K562 (cell line): ENCODE measurements around the gene PRICKLE2. TPM values are rescaled to one million over a fixed set of nuclear protein-coding genes. Genes with fewer than 3 reads are reported as not detected.
A peak's percentile ranks its signal among the peaks of the same experiment; 100 is the strongest.

Experiments used
- ATAC-seq: fragments of 200-7000 bp; cut with Tn5 transposase; 3 replicates; pipeline ENCODE4 v1.9.1; 2020; ENCODE audit warnings: moderate library complexity
- BruUV-seq: library from RNA; stranded (reverse); fragments of 400-500 nt; replicated peaks from 2 replicates; lab custom pipeline; 2021; lab: Mats Ljungman, UMichigan
- CTCF ChIA-PET: fragments of 300-600 bp; formaldehyde crosslinking; extraction: SDS; loops from one replicate; lab custom pipeline; 2021; ENCODE audit warnings: low intra/inter-chr PET ratio; lab: Yijun Ruan, JAX
- POLR2A ChIA-PET: fragments of 300-600, 350-650 bp; sonication (Branson Sonifier 250); formaldehyde crosslinking; extraction: SDS; loops from one replicate; lab custom pipeline; 2021; ENCODE audit warnings: antibody characterized with exemption, inconsistent platforms; lab: Yijun Ruan, JAX
- DNase-seq, 4 experiments: peaks; one replicate each; pipeline versions ENCODE4 v3.0.0 to v3.0.0-alpha.2; 2011 to 2018; ENCODE audit warnings: low spot score in 3 of 4, mixed read lengths in 3 of 4; ENCODE audit errors: extremely low read depth in 1 of 4
- FAIRE-seq: peaks from 2 replicates; lab custom pipeline; 2011; peaks lifted over from hg19 to GRCh38; lab: Jason Lieb, UNC
- H2AFZ ChIP-seq: 2 replicates; pipeline ENCODE4 v1.6.0; 2011; ENCODE audit warnings: low read depth, low read length, control low read depth, inconsistent platforms
- H3K27ac ChIP-seq: fragments of 200-600 bp; 3 replicates; pipeline ENCODE4 v1.8.0; 2011; ENCODE audit warnings: low read depth, mild to moderate bottlenecking, control low read depth, inconsistent platforms, low read length, moderate library complexity, mixed read lengths; ENCODE audit errors: extremely low read depth
- H3K27me3 ChIP-seq, 2 experiments: fragments of 300-600 bp in 1 of 2; 2 replicates in 1 of 2; 3 replicates in 1 of 2; pipeline versions ENCODE4 v1.6.0 to v1.8.0; 2011; ENCODE audit warnings: inconsistent platforms in 2 of 2, low read length in 2 of 2, mild to moderate bottlenecking in 1 of 2, mixed read lengths in 1 of 2, moderate library complexity in 1 of 2; ENCODE audit not compliant: control insufficient read depth in 2 of 2, insufficient read depth in 2 of 2
- H3K36me3 ChIP-seq: fragments of 300-600 bp; 3 replicates; pipeline ENCODE4 v1.8.0; 2011; ENCODE audit warnings: mild to moderate bottlenecking, low read length, inconsistent platforms; ENCODE audit not compliant: control insufficient read depth, insufficient read depth
- H3K4me1 ChIP-seq, 2 experiments: fragments of 200-600 bp in 1 of 2; replicated peaks in 1 of 2; 2 replicates in 1 of 2; 3 replicates in 1 of 2; pipeline versions ENCODE4 v1.5.1 to v1.8.0; 2011; ENCODE audit warnings: inconsistent platforms in 2 of 2, low read length in 2 of 2, mild to moderate bottlenecking in 1 of 2, mixed read lengths in 1 of 2, moderate library complexity in 1 of 2; ENCODE audit not compliant: control insufficient read depth in 2 of 2, insufficient read depth in 2 of 2
- H3K4me2 ChIP-seq: 2 replicates; pipeline ENCODE4 v1.6.1; 2011; ENCODE audit warnings: low read length, control low read depth, inconsistent platforms, mixed read lengths; ENCODE audit not compliant: insufficient read depth
- H3K4me3 ChIP-seq: fragments of 200-600 bp; sonication (generic), shearing (Covaris generic); 2 replicates; pipeline ENCODE4 v1.5.1; 2016; ENCODE audit warnings: control low read depth, inconsistent platforms
- H3K79me2 ChIP-seq: fragments of 200-600 bp; 3 replicates; pipeline ENCODE4 v1.8.0; 2011; ENCODE audit warnings: low read length, inconsistent platforms; ENCODE audit not compliant: control insufficient read depth, insufficient read depth
- H3K9ac ChIP-seq, 2 experiments: 2 replicates each; pipeline versions ENCODE4 v1.6.0 to v1.6.1; 2011; ENCODE audit warnings: low read depth in 2 of 2, low read length in 2 of 2, control low read depth in 1 of 2, inconsistent platforms in 1 of 2, mild to moderate bottlenecking in 1 of 2, mixed read lengths in 1 of 2; ENCODE audit not compliant: insufficient read depth in 1 of 2
- H3K9me1 ChIP-seq: one replicate; pipeline ENCODE4 v1.6.0; 2011; ENCODE audit warnings: inconsistent platforms, mild to moderate bottlenecking, low read length, moderate library complexity; ENCODE audit not compliant: control insufficient read depth, insufficient read depth
- H3K9me3 ChIP-seq: replicated peaks from 2 replicates; pipeline ENCODE4 v1.5.1; 2011; ENCODE audit warnings: low read depth, low read length, inconsistent platforms; ENCODE audit not compliant: control insufficient read depth, insufficient read depth
- H4K20me1 ChIP-seq: replicated peaks from 2 replicates; pipeline ENCODE4 v1.6.1; 2011; ENCODE audit warnings: low read length, inconsistent platforms, mixed read lengths; ENCODE audit not compliant: control insufficient read depth, insufficient read depth
- ZNF133 ChIP-seq: fragments of 250-450 bp; sonication (Bioruptor Pico); IDR thresholded peaks from 2 replicates; pipeline ENCODE4 v1.4.0; 2020; ENCODE audit warnings: mild to moderate bottlenecking
- WGBS: fragments of 100-300 bp; shearing (Covaris generic); methylation state at CpG from one replicate; pipeline ENCODE4 v1.1.6; 2016; ENCODE audit warnings: low coverage, mixed read lengths; ENCODE audit not compliant: insufficient coverage; ENCODE audit errors: missing lambda C conversion rate; 5-methylcytosine and 5-hydroxymethylcytosine counted together
- in situ Hi-C: fragments of 300-500 bp; cut with MboI; formaldehyde crosslinking; loops from 4 replicates; pipeline ENCODE4 v1.15.0; 2018; ENCODE audit warnings: inconsistent platforms, mixed read lengths
- intact Hi-C: fragments of 100-400 bp; cut with micrococcal nuclease; formaldehyde crosslinking; loops from 2 replicates; pipeline ENCODE4 v1.14.2; 2022
- polyA plus RNA-seq, 8 experiments: library from polyadenylated mRNA; depleted of rRNA in 4 of 8; stranded (reverse) in 5 of 8; unstranded in 3 of 8; fragments of >200 nt; fragmentation: Nextera tagmentation in 2 of 8; fragmentation: Illumina TruSeq in 1 of 8; extraction: Ambion mirVana in 2 of 8; extraction: Trizol in 1 of 8; gene quantifications; 2 replicates each; pipeline versions ENCODE4 v1.2.1 to v1.2.3, GENCODE V29; 2011 to 2014; ENCODE audit warnings: inconsistent platforms in 1 of 8, missing spikeins in 1 of 8
- total RNA-seq, 7 experiments: library from RNA; depleted of rRNA in 6 of 7; stranded (reverse); fragments of >200 nt in 6 of 7; fragmentation: Illumina TruSeq in 2 of 7; extraction: Trizol in 2 of 7; gene quantifications; 2 replicates each; pipeline versions ENCODE4 v1.2.1 to v1.2.3, GENCODE V29; 2011 to 2021; ENCODE audit warnings: low replicate concordance in 1 of 7
- TF ChIP-seq, protein P1 (sequence below), 3 experiments: fragments of 200-800 bp in 1 of 3; fragments of 250-450 bp in 1 of 3; fragments of 450-650 bp in 1 of 3; sonication (Bioruptor Pico) in 1 of 3; sonication (Bioruptor generic) in 1 of 3; formaldehyde crosslinking in 1 of 3; IDR thresholded peaks; 2 replicates each; pipeline versions ENCODE4 v1.6.1 to v1.8.0; 2016 to 2022; ENCODE audit warnings: mild to moderate bottlenecking in 2 of 3, missing genetic modification characterization in 2 of 3, missing compliant biosample characterization in 1 of 3, moderate library complexity in 1 of 3

Gene PRICKLE2
- total and polyA plus RNA-seq, 9 of the 15 experiments (the other 6 are each of a cell fraction or from before 2014, with no cell fraction given), result 0.07 to 0.09 TPM; not detected in 7

DNA sequence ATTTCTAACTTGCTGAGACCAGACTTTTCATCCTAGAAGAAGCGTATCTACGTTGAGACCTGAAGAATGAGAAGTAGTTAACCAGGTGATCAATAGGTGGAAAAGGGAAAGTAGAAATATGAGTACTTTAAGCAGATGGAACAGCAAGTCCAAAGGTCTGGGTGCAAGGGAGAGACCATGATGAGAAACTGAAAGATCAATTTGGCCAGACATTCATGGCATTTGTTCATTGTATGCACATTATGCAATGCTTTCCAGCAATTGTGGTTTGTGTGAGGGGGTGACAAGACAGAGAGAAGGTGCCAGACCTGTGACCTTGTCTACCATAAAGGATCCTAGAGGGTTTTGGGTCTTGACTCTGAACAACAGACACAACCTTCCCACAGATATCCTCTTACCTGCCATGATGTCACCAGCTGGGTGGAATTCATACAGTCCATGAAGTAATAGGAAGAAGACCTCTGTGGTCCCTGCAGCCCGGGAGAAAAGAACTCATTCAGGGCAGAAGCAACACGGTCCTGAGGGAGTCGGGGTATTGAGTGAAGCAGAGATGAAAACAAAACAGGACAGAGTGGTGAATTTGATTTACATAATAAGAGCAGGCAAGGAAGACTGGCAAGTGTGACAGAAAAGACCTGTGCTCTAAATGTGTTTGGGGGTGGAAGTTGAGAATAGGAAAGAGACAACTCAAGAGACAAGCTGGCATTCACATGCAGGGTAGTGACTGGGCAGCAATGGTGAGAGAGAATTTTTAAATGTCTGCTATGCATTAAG is 138.6 kb downstream of the PRICKLE2 start:
- H3K9me3 ChIP-seq, result no peaks in the 10 kb centered on the region
- BruUV-seq, result no TSS peak
- ChIA-PET POLR2A (no interaction called here), CTCF (no interaction called here)
- WGBS, result 0% methylated on average over 3 of the region's 5 CpGs
- H3K4me2 ChIP-seq, result no peak overlapping the region
- in situ Hi-C loops (no loop called here), intact Hi-C loops (no loop called here)
- FAIRE-seq (no peak), DNase-seq (no peak), ATAC-seq (no peak)
- no peaks in the 10 kb centered on the region for H3K36me3 ChIP-seq
- H3K27ac ChIP-seq, result no peak overlapping the region
- H3K9me1 ChIP-seq, result no peaks in the 10 kb centered on the region
- H3K4me3 ChIP-seq, result no peak overlapping the region
- no peaks in the 10 kb centered on the region for H3K4me1 ChIP-seq
- no peak overlapping the region for H2AFZ ChIP-seq
- no peak overlapping the region for H3K9ac ChIP-seq
- no peaks in the 10 kb centered on the region for H3K79me2 ChIP-seq
- no peaks in the 10 kb centered on the region for H3K27me3 ChIP-seq
- no peaks in the 10 kb centered on the region for H4K20me1 ChIP-seq
- TF ChIP-seq, protein P1, sequence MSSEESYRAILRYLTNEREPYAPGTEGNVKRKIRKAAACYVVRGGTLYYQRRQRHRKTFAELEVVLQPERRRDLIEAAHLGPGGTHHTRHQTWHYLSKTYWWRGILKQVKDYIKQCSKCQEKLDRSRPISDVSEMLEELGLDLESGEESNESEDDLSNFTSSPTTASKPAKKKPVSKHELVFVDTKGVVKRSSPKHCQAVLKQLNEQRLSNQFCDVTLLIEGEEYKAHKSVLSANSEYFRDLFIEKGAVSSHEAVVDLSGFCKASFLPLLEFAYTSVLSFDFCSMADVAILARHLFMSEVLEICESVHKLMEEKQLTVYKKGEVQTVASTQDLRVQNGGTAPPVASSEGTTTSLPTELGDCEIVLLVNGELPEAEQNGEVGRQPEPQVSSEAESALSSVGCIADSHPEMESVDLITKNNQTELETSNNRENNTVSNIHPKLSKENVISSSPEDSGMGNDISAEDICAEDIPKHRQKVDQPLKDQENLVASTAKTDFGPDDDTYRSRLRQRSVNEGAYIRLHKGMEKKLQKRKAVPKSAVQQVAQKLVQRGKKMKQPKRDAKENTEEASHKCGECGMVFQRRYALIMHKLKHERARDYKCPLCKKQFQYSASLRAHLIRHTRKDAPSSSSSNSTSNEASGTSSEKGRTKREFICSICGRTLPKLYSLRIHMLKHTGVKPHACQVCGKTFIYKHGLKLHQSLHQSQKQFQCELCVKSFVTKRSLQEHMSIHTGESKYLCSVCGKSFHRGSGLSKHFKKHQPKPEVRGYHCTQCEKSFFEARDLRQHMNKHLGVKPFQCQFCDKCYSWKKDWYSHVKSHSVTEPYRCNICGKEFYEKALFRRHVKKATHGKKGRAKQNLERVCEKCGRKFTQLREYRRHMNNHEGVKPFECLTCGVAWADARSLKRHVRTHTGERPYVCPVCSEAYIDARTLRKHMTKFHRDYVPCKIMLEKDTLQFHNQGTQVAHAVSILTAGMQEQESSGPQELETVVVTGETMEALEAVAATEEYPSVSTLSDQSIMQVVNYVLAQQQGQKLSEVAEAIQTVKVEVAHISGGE (CRISPR knock-in tag; IDR thresholded peaks at IDR 0.05), result peak in 1 of 3 experiments; percentile 50; a peak in 2 of 6 replicates
- TF ChIP-seq ZNF133 (CRISPR knock-in tag), result no peak
